ENCODE measurements around the gene NCK2. TPM values are rescaled to one million over a fixed set of nuclear protein-coding genes. Genes with fewer than 3 reads are reported as not detected.

The NCK2 gene
- total and polyA plus RNA-seq, 9 of the 15 experiments (the other 6 are each of a cell fraction or from before 2014, with no cell fraction given), result 0.90 to 27.9 (median 15.9) TPM

- peaks cover 0 to 6% of the 10 kb centered on the region in 2 experiments; a peak in 4 of 5 replicates for H3K4me1 ChIP-seq (replicated peaks in 1 of 2; ENCODE audit: control insufficient read depth in 2 of 2, insufficient read depth in 2 of 2, low read length in 2 of 2)
- no peaks in the 10 kb centered on the region for H3K9me3 ChIP-seq (replicated peaks; ENCODE audit: control insufficient read depth, insufficient read depth, low read depth, low read length)
- peaks cover 30% of the 10 kb centered on the region for H3K79me2 ChIP-seq (ENCODE audit: control insufficient read depth, insufficient read depth, low read length)
- H4K20me1 ChIP-seq (replicated peaks; ENCODE audit: control insufficient read depth, insufficient read depth, low read length), result peaks cover 12% of the 10 kb centered on the region; the same call in 1 of the 2 replicates
- H3K9ac ChIP-seq (ENCODE audit: insufficient read depth in 1 of 2, low read depth in 2 of 2, low read length in 2 of 2), result no peak overlapping the region
- CTCF ChIA-PET (ENCODE audit: low intra/inter-chr PET ratio), result no interaction called here
- no peak for TF ChIP-seq ZNF507 (tag; conservative IDR thresholded peaks at IDR 0.05)
- TF ChIP-seq, protein P1, sequence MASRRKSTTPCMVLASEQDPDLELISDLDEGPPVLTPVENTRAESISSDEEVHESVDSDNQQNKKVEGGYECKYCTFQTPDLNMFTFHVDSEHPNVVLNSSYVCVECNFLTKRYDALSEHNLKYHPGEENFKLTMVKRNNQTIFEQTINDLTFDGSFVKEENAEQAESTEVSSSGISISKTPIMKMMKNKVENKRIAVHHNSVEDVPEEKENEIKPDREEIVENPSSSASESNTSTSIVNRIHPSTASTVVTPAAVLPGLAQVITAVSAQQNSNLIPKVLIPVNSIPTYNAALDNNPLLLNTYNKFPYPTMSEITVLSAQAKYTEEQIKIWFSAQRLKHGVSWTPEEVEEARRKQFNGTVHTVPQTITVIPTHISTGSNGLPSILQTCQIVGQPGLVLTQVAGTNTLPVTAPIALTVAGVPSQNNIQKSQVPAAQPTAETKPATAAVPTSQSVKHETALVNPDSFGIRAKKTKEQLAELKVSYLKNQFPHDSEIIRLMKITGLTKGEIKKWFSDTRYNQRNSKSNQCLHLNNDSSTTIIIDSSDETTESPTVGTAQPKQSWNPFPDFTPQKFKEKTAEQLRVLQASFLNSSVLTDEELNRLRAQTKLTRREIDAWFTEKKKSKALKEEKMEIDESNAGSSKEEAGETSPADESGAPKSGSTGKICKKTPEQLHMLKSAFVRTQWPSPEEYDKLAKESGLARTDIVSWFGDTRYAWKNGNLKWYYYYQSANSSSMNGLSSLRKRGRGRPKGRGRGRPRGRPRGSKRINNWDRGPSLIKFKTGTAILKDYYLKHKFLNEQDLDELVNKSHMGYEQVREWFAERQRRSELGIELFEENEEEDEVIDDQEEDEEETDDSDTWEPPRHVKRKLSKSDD (conservative IDR thresholded peaks at IDR 0.05; ENCODE audit: low read length), result no peak
- BruUV-seq (replicated peaks), result no TSS peak
- DNase-seq (ENCODE audit: extremely low read depth in 1 of 4, low spot score in 3 of 4) (no peak), ATAC-seq (no peak), FAIRE-seq (no peak)
- H3K27ac ChIP-seq (ENCODE audit: extremely low read depth, low read depth, low read length), result no peak overlapping the region
- intact Hi-C loops (cut with micrococcal nuclease) (no loop called here), in situ Hi-C loops (cut with MboI) (no loop called here)
- POLR2A ChIA-PET, result interaction anchor here (1.0 to 1.2 kb wide), 2 partner anchors 12 to 20 kb away, joined by 3 to 4 read pairs; no protein-coding TSS in a partner anchor
- H2AFZ ChIP-seq (ENCODE audit: low read depth, low read length), result no peak overlapping the region
- 71% methylated on average over 3 of the region's 3 CpGs for WGBS (ENCODE audit: insufficient coverage, low coverage, missing lambda C conversion rate)
- H3K4me3 ChIP-seq, result no peak overlapping the region
- H3K4me2 ChIP-seq (ENCODE audit: insufficient read depth, low read length), result no peak overlapping the region
- H3K9me1 ChIP-seq (ENCODE audit: control insufficient read depth, insufficient read depth, low read length), result no peaks in the 10 kb centered on the region
- no peaks in the 10 kb centered on the region for H3K27me3 ChIP-seq (ENCODE audit: control insufficient read depth in 2 of 2, insufficient read depth in 2 of 2, low read length in 2 of 2)
- H3K36me3 ChIP-seq (ENCODE audit: control insufficient read depth, insufficient read depth, low read length), result peaks cover 4% of the 10 kb centered on the region; the same call in 2 of the 3 replicates
These were observed 6.6 kb downstream of the NCK2 start for GRCh38 chr2:105751272-105751671.

Data from K562 (cell line).